T-helper 1 cell treated with Interleukin-12 subunit alpha and Interleukin-12 subunit beta and Interleukin-4 antibody, amounts not matched to agents 30 μg/mL and 1 μg/mL, for 36 hours (primary cell): Measurements from ENCODE around the gene RANBP3.
A peak's percentile ranks its signal among the peaks of the same experiment; 100 is the strongest.

Source experiments
- H3K27ac Mint-ChIP-seq: one replicate; pipeline ENCODE4 v1.8.0; 2021; ENCODE audit warnings: mild to moderate bottlenecking, mixed read lengths
- H3K27me3 Mint-ChIP-seq: one replicate; pipeline ENCODE4 v1.8.0; 2021; ENCODE audit warnings: low read depth, mixed read lengths
- H3K36me3 Mint-ChIP-seq: one replicate; pipeline ENCODE4 v1.8.0; 2021; ENCODE audit warnings: low read depth, mixed read lengths
- H3K4me1 Mint-ChIP-seq: one replicate; pipeline ENCODE4 v1.8.0; 2021; ENCODE audit warnings: low read depth, mixed read lengths
- H3K4me3 Mint-ChIP-seq: one replicate; pipeline ENCODE4 v1.8.0; 2021; ENCODE audit warnings: mild to moderate bottlenecking, moderate library complexity, mixed read lengths
- H3K9me3 Mint-ChIP-seq: one replicate; pipeline ENCODE4 v1.8.0; 2021; ENCODE audit warnings: mixed read lengths

Gene RANBP3

GRCh38 chr19:5929625-5930024, 48.3 kb downstream of the RANBP3 start:
- no peaks in the 10 kb centered on the region for H3K4me1 Mint-ChIP-seq
- H3K9me3 Mint-ChIP-seq = no peaks in the 10 kb centered on the region
- no peak overlapping the region for H3K4me3 Mint-ChIP-seq
- peaks cover 13% of the 10 kb centered on the region for H3K36me3 Mint-ChIP-seq
- peak overlapping the region; percentile 20 for H3K27ac Mint-ChIP-seq
- no peaks in the 10 kb centered on the region for H3K27me3 Mint-ChIP-seq

GRCh38 chr19:5929179-5929578, 48.8 kb downstream of the RANBP3 start:
- Mint-ChIP-seq H3K36me3 (peaks cover 15% of the 10 kb centered on the region), H3K9me3 (no peaks in the 10 kb centered on the region), H3K27ac (no peak overlapping the region), H3K27me3 (no peaks in the 10 kb centered on the region), H3K4me3 (no peak overlapping the region), H3K4me1 (no peaks in the 10 kb centered on the region)

- Mint-ChIP-seq H3K4me1 (no peaks in the 10 kb centered on the region), H3K4me3 (no peak overlapping the region), H3K27me3 (no peaks in the 10 kb centered on the region), H3K27ac (no peak overlapping the region), H3K9me3 (no peaks in the 10 kb centered on the region), H3K36me3 (peaks cover 19% of the 10 kb centered on the region)
Observed at GRCh38 chr19:5927441-5927821, 50.5 kb downstream of the RANBP3 start.

- no peak overlapping the region for H3K4me3 Mint-ChIP-seq
- H3K9me3 Mint-ChIP-seq = no peaks in the 10 kb centered on the region
- peaks cover 19% of the 10 kb centered on the region for H3K36me3 Mint-ChIP-seq
Observed at GRCh38 chr19:5926641-5927440, 51.1 kb downstream of the RANBP3 start.

DNA sequence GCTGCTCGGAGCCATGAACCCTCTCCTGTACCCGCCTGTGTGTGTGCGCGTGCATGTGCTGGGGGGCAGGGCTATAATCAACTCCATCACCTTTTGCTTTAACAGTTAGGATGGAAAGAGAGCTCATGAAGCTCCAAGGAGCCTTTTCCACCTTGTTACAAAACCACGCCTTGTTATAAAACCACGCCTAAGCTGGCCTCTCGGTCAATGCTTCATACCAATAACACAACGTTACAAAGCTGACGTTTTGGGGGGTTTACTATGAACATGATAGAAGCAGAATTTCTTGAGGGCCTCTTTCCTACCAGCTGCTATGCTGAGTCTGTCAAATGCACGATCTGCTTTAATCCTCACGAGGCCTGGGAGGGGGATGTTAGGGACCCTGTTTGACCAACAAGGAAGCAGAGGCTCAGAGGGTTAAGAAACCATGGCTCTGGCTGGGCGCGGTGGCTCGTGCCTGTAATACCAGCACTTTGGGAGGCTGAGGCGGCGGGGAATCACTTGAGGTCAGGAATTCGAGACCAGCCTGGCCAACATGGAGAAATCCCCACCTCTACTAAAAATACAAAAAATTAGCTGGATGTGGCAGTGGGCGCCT, 52.0 kb downstream of the RANBP3 start:
- Mint-ChIP-seq H3K27ac (no peak overlapping the region), H3K36me3 (peaks cover 21% of the 10 kb centered on the region), H3K4me1 (no peaks in the 10 kb centered on the region), H3K4me3 (no peak overlapping the region), H3K9me3 (no peaks in the 10 kb centered on the region), H3K27me3 (no peaks in the 10 kb centered on the region)

More at GRCh38 chr19:5926641-5927440, 51.1 kb downstream of the RANBP3 start:
- no peak overlapping the region for H3K27ac Mint-ChIP-seq
- no peaks in the 10 kb centered on the region for H3K27me3 Mint-ChIP-seq
- H3K4me1 Mint-ChIP-seq = no peaks in the 10 kb centered on the region

- no peaks in the 10 kb centered on the region for H3K27me3 Mint-ChIP-seq
Observed at GRCh38 chr19:5923356-5923755, 54.6 kb downstream of the RANBP3 start.

GRCh38 chr19:5922161-5922545, 55.8 kb downstream of the RANBP3 start:
- H3K27me3 Mint-ChIP-seq = no peaks in the 10 kb centered on the region
- no peaks in the 10 kb centered on the region for H3K9me3 Mint-ChIP-seq
- peaks cover 16% of the 10 kb centered on the region for H3K36me3 Mint-ChIP-seq
- no peak overlapping the region for H3K27ac Mint-ChIP-seq
- H3K4me3 Mint-ChIP-seq = no peak overlapping the region
- H3K4me1 Mint-ChIP-seq = no peaks in the 10 kb centered on the region

More at GRCh38 chr19:5923356-5923755, 54.6 kb downstream of the RANBP3 start:
- H3K36me3 Mint-ChIP-seq = peaks cover 19% of the 10 kb centered on the region
- no peak overlapping the region for H3K4me3 Mint-ChIP-seq
- no peaks in the 10 kb centered on the region for H3K9me3 Mint-ChIP-seq
- no peak overlapping the region for H3K27ac Mint-ChIP-seq
- no peaks in the 10 kb centered on the region for H3K4me1 Mint-ChIP-seq

GRCh38 chr19:5921516-5922160, 56.3 kb downstream of the RANBP3 start:
- Mint-ChIP-seq H3K27me3 (no peaks in the 10 kb centered on the region), H3K4me1 (no peaks in the 10 kb centered on the region), H3K4me3 (no peak overlapping the region), H3K36me3 (peaks cover 14% of the 10 kb centered on the region), H3K27ac (no peak overlapping the region), H3K9me3 (no peaks in the 10 kb centered on the region)

- Mint-ChIP-seq H3K27me3 (no peaks in the 10 kb centered on the region), H3K36me3 (peaks cover 11% of the 10 kb centered on the region), H3K4me1 (no peaks in the 10 kb centered on the region), H3K9me3 (no peaks in the 10 kb centered on the region), H3K27ac (no peak overlapping the region), H3K4me3 (no peak overlapping the region)
Observed at GRCh38 chr19:5918463-5919079, 59.4 kb downstream of the RANBP3 start.

GRCh38 chr19:5917431-5918107, 60.4 kb downstream of the RANBP3 start:
- peaks cover 9% of the 10 kb centered on the region for H3K36me3 Mint-ChIP-seq
- no peaks in the 10 kb centered on the region for H3K27me3 Mint-ChIP-seq

GRCh38 chr19:5916181-5916708, 61.7 kb downstream of the RANBP3 start:
- no peaks in the 10 kb centered on the region for H3K9me3 Mint-ChIP-seq
- no peaks in the 10 kb centered on the region for H3K27me3 Mint-ChIP-seq
- no peaks in the 10 kb centered on the region for H3K4me1 Mint-ChIP-seq
- H3K4me3 Mint-ChIP-seq = no peak overlapping the region
- H3K27ac Mint-ChIP-seq = no peak overlapping the region
- H3K36me3 Mint-ChIP-seq = peaks cover 5% of the 10 kb centered on the region

More at GRCh38 chr19:5917431-5918107, 60.4 kb downstream of the RANBP3 start:
- no peaks in the 10 kb centered on the region for H3K4me1 Mint-ChIP-seq
- no peaks in the 10 kb centered on the region for H3K9me3 Mint-ChIP-seq
- no peak overlapping the region for H3K4me3 Mint-ChIP-seq
- no peak overlapping the region for H3K27ac Mint-ChIP-seq

DNA sequence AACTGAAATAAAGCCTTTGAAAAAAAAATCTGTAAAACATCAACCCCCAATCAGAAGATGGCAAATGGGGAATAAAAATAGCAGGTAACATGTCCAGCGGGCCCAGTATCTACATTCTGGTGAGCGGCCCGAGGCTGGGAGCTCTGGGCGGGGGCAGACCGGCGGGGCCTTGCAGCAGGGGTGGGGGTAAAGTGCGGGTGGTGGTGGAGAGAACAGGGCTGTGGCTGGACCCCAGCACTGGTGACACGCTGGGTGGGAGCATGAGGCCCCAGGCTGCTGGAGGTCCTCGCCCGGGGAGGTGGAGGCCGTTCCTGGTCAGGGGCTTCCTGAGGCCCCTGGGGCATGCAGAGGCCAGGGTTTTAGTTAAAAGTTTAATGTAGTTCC, 62.2 kb downstream of the RANBP3 start:
- Mint-ChIP-seq H3K4me1 (no peaks in the 10 kb centered on the region), H3K4me3 (no peak overlapping the region), H3K9me3 (no peaks in the 10 kb centered on the region), H3K27me3 (no peaks in the 10 kb centered on the region), H3K36me3 (peaks cover 5% of the 10 kb centered on the region), H3K27ac (no peak overlapping the region)

GRCh38 chr19:5914946-5915781, 62.8 kb downstream of the RANBP3 start:
- Mint-ChIP-seq H3K27me3 (no peaks in the 10 kb centered on the region), H3K4me1 (no peaks in the 10 kb centered on the region), H3K36me3 (peaks cover 5% of the 10 kb centered on the region), H3K4me3 (no peak overlapping the region), H3K9me3 (no peaks in the 10 kb centered on the region), H3K27ac (no peak overlapping the region)
